GM12865 (cell line): ENCODE measurements around the gene TMEM250.

Source experiments
- DNase-seq: peaks from one replicate; pipeline ENCODE4 v3.0.0; 2010; ENCODE audit warnings: low read depth
- H3K4me3 ChIP-seq: 2 replicates; pipeline ENCODE4 v1.5.1; 2011; ENCODE audit warnings: mild to moderate bottlenecking, low read depth, low read length, control low read depth
- CTCF ChIP-seq: IDR thresholded peaks from 2 replicates; pipeline ENCODE4 v1.5.1; 2011; ENCODE audit warnings: low read length, control low read depth, low read depth, inconsistent platforms; ENCODE audit not compliant: insufficient read depth; ENCODE audit errors: missing control alignments

Gene TMEM250

GRCh38 chr9:136142414-136142796, 23.7 kb upstream of the TMEM250 start:
- no peak overlapping the region for H3K4me3 ChIP-seq
- no peak for TF ChIP-seq CTCF
- no peak for DNase-seq

DNA sequence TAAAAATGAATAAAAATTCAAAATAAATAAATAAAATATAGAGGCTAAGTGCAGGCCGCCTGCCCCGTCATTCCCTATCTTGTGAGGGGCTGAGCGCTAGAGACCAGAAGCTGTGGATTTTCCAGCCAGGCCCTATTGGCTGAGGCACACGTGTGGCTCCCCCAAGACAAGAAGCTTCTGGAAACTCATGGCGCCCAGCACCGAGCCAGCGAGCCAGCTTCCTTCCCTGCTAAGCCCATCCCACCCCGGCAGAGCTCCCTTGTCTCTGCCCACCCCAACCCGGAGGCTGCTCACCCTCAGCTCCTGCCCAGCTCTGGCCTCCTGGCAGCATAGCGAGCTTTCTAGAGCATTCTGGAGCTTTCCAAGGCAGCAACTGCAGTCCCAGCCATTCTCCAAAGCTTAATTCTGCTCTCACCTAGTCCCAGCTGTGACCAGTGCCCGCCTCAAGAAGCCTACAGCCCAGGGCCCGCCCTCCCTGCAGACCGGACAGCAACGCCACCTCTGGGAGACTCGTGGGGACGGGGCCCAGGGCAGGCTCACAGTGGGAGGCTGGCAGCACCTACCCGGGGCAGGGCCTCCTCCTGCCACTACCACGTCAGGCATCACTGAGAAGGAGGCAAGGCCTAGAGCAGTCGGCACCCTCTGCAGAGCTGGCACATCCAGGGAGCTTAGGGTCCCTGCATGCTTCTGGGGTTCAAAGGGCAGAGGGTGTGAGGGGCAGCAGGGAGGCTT, 23.2 kb upstream of the TMEM250 start:
- H3K4me3 ChIP-seq: no peak overlapping the region
- no peak for DNase-seq
- TF ChIP-seq CTCF: no peak

- DNase-seq: no peak
- no peak overlapping the region for H3K4me3 ChIP-seq
- TF ChIP-seq CTCF: no peak
Observed at GRCh38 chr9:136140966-136141365, 22.3 kb upstream of the TMEM250 start.

- H3K4me3 ChIP-seq: no peak overlapping the region
- no peak for TF ChIP-seq CTCF
- no peak for DNase-seq
Observed at GRCh38 chr9:136140046-136140445, 21.4 kb upstream of the TMEM250 start.

- H3K4me3 ChIP-seq: no peak overlapping the region
- peak; percentile 45 for DNase-seq
Observed at GRCh38 chr9:136138566-136138965, 19.9 kb upstream of the TMEM250 start.

DNA sequence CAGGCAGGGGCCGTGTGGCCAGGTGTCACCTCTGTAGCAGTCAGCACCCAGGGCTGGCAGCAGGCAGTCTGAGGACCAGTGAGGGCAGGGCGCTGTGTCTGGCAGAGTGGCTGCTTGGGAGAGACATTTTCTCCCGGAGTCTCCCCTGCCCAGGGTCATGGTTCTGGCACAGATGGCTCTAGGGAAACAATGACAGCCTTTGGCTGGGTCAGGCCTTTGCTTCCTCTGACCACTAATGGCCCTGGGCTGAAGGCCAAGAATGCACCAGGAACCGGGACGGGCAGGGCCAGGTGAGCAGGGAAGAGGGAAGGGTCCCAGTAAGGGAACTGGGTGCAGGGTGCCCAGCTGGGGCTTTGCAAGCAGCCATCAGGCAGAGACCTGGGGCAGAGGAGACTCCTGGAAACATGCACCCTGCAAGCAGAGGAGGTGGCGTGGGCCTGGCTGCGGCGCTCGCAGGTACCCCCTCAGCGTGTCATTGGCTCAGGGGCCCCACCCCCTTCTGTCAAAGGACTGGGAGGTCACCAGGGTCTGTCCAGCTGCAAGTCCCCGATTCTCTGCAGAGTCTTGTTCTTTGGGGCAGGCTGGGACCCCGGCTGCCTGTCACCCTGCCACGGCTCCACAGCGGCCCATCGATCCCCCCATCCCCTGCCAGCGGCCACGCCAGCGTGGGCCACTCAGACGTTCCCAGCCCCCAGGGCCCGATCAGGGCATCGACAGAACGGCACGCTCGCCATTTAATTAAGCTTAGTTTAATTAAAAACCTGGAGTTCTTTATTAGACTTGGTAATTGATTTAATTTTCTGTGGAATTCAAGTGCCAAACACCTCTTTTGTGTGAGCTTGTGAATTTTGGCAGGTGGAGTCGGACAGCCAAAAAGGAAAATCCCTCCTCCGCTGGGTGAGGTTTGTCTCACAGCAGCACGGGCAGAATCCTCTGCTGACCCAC, 18.9 kb upstream of the TMEM250 start:
- no peak for DNase-seq
- H3K4me3 ChIP-seq: no peak overlapping the region
- TF ChIP-seq CTCF: no peak

More at GRCh38 chr9:136138566-136138965, 19.9 kb upstream of the TMEM250 start:
- TF ChIP-seq CTCF: peak; percentile 48
